ENCODE measurements around the gene SHROOM3.

SHROOM3 gene

GRCh38 chr4:76652389-76652788 lies 217.4 kb downstream of the SHROOM3 start:
- ChIA-PET POLR2A (interaction anchor here (0.6 kb wide), 1 partner anchor 120 kb away, joined by 4 read pairs; no protein-coding TSS in a partner anchor), CTCF (interaction anchor here (0.8 to 1.1 kb wide), 2 partner anchors 9 to 10 kb away, joined by 3 read pairs; no protein-coding TSS in a partner anchor)
- DNase-seq: no peak
- Histone ChIP-seq H3K9me3 (ENCODE audit: control extremely low read depth in 1 of 5, control insufficient read depth in 4 of 5, insufficient read depth in 2 of 5, low read depth in 1 of 5, low read length in 4 of 5) (no peaks in the 10 kb centered on the region), H3K27me3 (replicated peaks in 2 of 5; ENCODE audit: control insufficient read depth in 4 of 5, insufficient read depth in 5 of 5, low read length in 4 of 5) (no peaks in the 10 kb centered on the region), H3K4me3 (ENCODE audit: control insufficient read depth in 1 of 7, extremely low read depth in 1 of 7, insufficient read depth in 4 of 7, low read depth in 2 of 7, low read length in 6 of 7) (no peak overlapping the region), H3K27ac (ENCODE audit: insufficient read depth in 1 of 2, low read depth in 1 of 2, low read length in 2 of 2, poor library complexity in 1 of 2, severe bottlenecking in 2 of 2) (no peak overlapping the region), H3K36me3 (ENCODE audit: control insufficient read depth in 4 of 4, insufficient read depth in 4 of 4, low read length in 3 of 4) (no peaks in the 10 kb centered on the region), H3K4me1 (ENCODE audit: control extremely low read depth in 1 of 4, control insufficient read depth in 4 of 4, insufficient read depth in 4 of 4, low read length in 3 of 4) (peaks cover 0 to 3% (median 0%) of the 10 kb centered on the region in 4 experiments)
- WGBS (ENCODE audit: insufficient coverage): 100% methylated on average over 1 of the region's 1 CpG

- ChIA-PET POLR2A (no interaction called here), CTCF (no interaction called here)
- Histone ChIP-seq H3K4me1 (ENCODE audit: control extremely low read depth in 1 of 4, control insufficient read depth in 4 of 4, insufficient read depth in 4 of 4, low read length in 3 of 4) (peaks cover 0 to 3% (median 0%) of the 10 kb centered on the region in 4 experiments), H3K4me3 (ENCODE audit: control insufficient read depth in 1 of 7, extremely low read depth in 1 of 7, insufficient read depth in 4 of 7, low read depth in 2 of 7, low read length in 6 of 7) (no peak overlapping the region), H3K9me3 (ENCODE audit: control extremely low read depth in 1 of 5, control insufficient read depth in 4 of 5, insufficient read depth in 2 of 5, low read depth in 1 of 5, low read length in 4 of 5) (no peaks in the 10 kb centered on the region), H3K27me3 (replicated peaks in 2 of 5; ENCODE audit: control insufficient read depth in 4 of 5, insufficient read depth in 5 of 5, low read length in 4 of 5) (no peaks in the 10 kb centered on the region), H3K36me3 (ENCODE audit: control insufficient read depth in 4 of 4, insufficient read depth in 4 of 4, low read length in 3 of 4) (no peaks in the 10 kb centered on the region), H3K27ac (ENCODE audit: insufficient read depth in 1 of 2, low read depth in 1 of 2, low read length in 2 of 2, poor library complexity in 1 of 2, severe bottlenecking in 2 of 2) (no peak overlapping the region)
- DNase-seq: no peak
- WGBS (ENCODE audit: insufficient coverage): 90% methylated on average over 6 of the region's 6 CpGs
These were observed 219.1 kb downstream of the SHROOM3 start for GRCh38 chr4:76654084-76654483.

- DNase-seq: no peak
- Histone ChIP-seq H3K27ac (ENCODE audit: insufficient read depth in 1 of 2, low read depth in 1 of 2, low read length in 2 of 2, poor library complexity in 1 of 2, severe bottlenecking in 2 of 2) (no peak overlapping the region), H3K4me3 (ENCODE audit: control insufficient read depth in 1 of 7, extremely low read depth in 1 of 7, insufficient read depth in 4 of 7, low read depth in 2 of 7, low read length in 6 of 7) (no peak overlapping the region), H3K9me3 (ENCODE audit: control extremely low read depth in 1 of 5, control insufficient read depth in 4 of 5, insufficient read depth in 2 of 5, low read depth in 1 of 5, low read length in 4 of 5) (no peaks in the 10 kb centered on the region), H3K27me3 (replicated peaks in 2 of 5; ENCODE audit: control insufficient read depth in 4 of 5, insufficient read depth in 5 of 5, low read length in 4 of 5) (no peaks in the 10 kb centered on the region), H3K4me1 (ENCODE audit: control extremely low read depth in 1 of 4, control insufficient read depth in 4 of 4, insufficient read depth in 4 of 4, low read length in 3 of 4) (peaks cover 0 to 3% (median 0%) of the 10 kb centered on the region in 4 experiments), H3K36me3 (ENCODE audit: control insufficient read depth in 4 of 4, insufficient read depth in 4 of 4, low read length in 3 of 4) (no peaks in the 10 kb centered on the region)
- POLR2A ChIA-PET: no interaction called here
- CTCF ChIA-PET: no interaction called here
These were observed 219.8 kb downstream of the SHROOM3 start for GRCh38 chr4:76654791-76655190.

GRCh38 chr4:76655566-76656479 lies 220.8 kb downstream of the SHROOM3 start:
- 91% methylated on average over 4 of the region's 6 CpGs for WGBS (ENCODE audit: insufficient coverage)
- DNase-seq: no peak

GRCh38 chr4:76657443-76657842 lies 222.4 kb downstream of the SHROOM3 start:
- Histone ChIP-seq H3K27ac (ENCODE audit: insufficient read depth in 1 of 2, low read depth in 1 of 2, low read length in 2 of 2, poor library complexity in 1 of 2, severe bottlenecking in 2 of 2) (no peak overlapping the region), H3K4me1 (ENCODE audit: control extremely low read depth in 1 of 4, control insufficient read depth in 4 of 4, insufficient read depth in 4 of 4, low read length in 3 of 4) (no peaks in the 10 kb centered on the region), H3K4me3 (ENCODE audit: control insufficient read depth in 1 of 7, extremely low read depth in 1 of 7, insufficient read depth in 4 of 7, low read depth in 2 of 7, low read length in 6 of 7) (no peak overlapping the region), H3K36me3 (ENCODE audit: control insufficient read depth in 4 of 4, insufficient read depth in 4 of 4, low read length in 3 of 4) (no peaks in the 10 kb centered on the region), H3K9me3 (ENCODE audit: control extremely low read depth in 1 of 5, control insufficient read depth in 4 of 5, insufficient read depth in 2 of 5, low read depth in 1 of 5, low read length in 4 of 5) (no peaks in the 10 kb centered on the region), H3K27me3 (replicated peaks in 2 of 5; ENCODE audit: control insufficient read depth in 4 of 5, insufficient read depth in 5 of 5, low read length in 4 of 5) (no peaks in the 10 kb centered on the region)
- WGBS (ENCODE audit: insufficient coverage): 92% methylated on average over 1 of the region's 2 CpGs
- ChIA-PET CTCF (interaction anchor here (1.0 kb wide), 1 partner anchor 25 kb away, joined by 3 read pairs; no protein-coding TSS in a partner anchor), POLR2A (interaction anchor here (1.1 kb wide), 1 partner anchor 12 kb away, joined by 3 read pairs; no protein-coding TSS in a partner anchor)
- no peak for DNase-seq

More at GRCh38 chr4:76655566-76656479, 220.8 kb downstream of the SHROOM3 start:
- peak overlapping the region in 1 of 2 experiments; percentile 3 for H3K27ac ChIP-seq (ENCODE audit: insufficient read depth in 1 of 2, low read depth in 1 of 2, low read length in 2 of 2, poor library complexity in 1 of 2, severe bottlenecking in 2 of 2)
- no peaks in the 10 kb centered on the region for H3K9me3 ChIP-seq (ENCODE audit: control extremely low read depth in 1 of 5, control insufficient read depth in 4 of 5, insufficient read depth in 2 of 5, low read depth in 1 of 5, low read length in 4 of 5)
- H3K4me1 ChIP-seq (ENCODE audit: control extremely low read depth in 1 of 4, control insufficient read depth in 4 of 4, insufficient read depth in 4 of 4, low read length in 3 of 4): peaks cover 0 to 3% (median 0%) of the 10 kb centered on the region in 4 experiments
- no peak overlapping the region for H3K4me3 ChIP-seq (ENCODE audit: control insufficient read depth in 1 of 7, extremely low read depth in 1 of 7, insufficient read depth in 4 of 7, low read depth in 2 of 7, low read length in 6 of 7)
- ChIA-PET POLR2A (no interaction called here), CTCF (no interaction called here)
- no peaks in the 10 kb centered on the region for H3K36me3 ChIP-seq (ENCODE audit: control insufficient read depth in 4 of 4, insufficient read depth in 4 of 4, low read length in 3 of 4)
- H3K27me3 ChIP-seq (replicated peaks in 2 of 5; ENCODE audit: control insufficient read depth in 4 of 5, insufficient read depth in 5 of 5, low read length in 4 of 5): no peaks in the 10 kb centered on the region

GRCh38 chr4:76658231-76659102 lies 223.4 kb downstream of the SHROOM3 start:
- no peaks in the 10 kb centered on the region for H3K9me3 ChIP-seq (ENCODE audit: control extremely low read depth in 1 of 5, control insufficient read depth in 4 of 5, insufficient read depth in 2 of 5, low read depth in 1 of 5, low read length in 4 of 5)
- CTCF ChIA-PET: interaction anchor here (1.0 kb wide), 1 partner anchor 24 kb away, joined by 3 read pairs; no protein-coding TSS in a partner anchor
- H3K4me1 ChIP-seq (ENCODE audit: control extremely low read depth in 1 of 4, control insufficient read depth in 4 of 4, insufficient read depth in 4 of 4, low read length in 3 of 4): no peaks in the 10 kb centered on the region
- DNase-seq: no peak
- POLR2A ChIA-PET: interaction anchor here (1.1 kb wide), 1 partner anchor 11 kb away, joined by 3 read pairs; no protein-coding TSS in a partner anchor
- 100% methylated on average over 1 of the region's 3 CpGs for WGBS (ENCODE audit: insufficient coverage)
- H3K4me3 ChIP-seq (ENCODE audit: control insufficient read depth in 1 of 7, extremely low read depth in 1 of 7, insufficient read depth in 4 of 7, low read depth in 2 of 7, low read length in 6 of 7): no peak overlapping the region
- no peaks in the 10 kb centered on the region for H3K36me3 ChIP-seq (ENCODE audit: control insufficient read depth in 4 of 4, insufficient read depth in 4 of 4, low read length in 3 of 4)
- H3K27me3 ChIP-seq (replicated peaks in 2 of 5; ENCODE audit: control insufficient read depth in 4 of 5, insufficient read depth in 5 of 5, low read length in 4 of 5): no peaks in the 10 kb centered on the region
- no peak overlapping the region for H3K27ac ChIP-seq (ENCODE audit: insufficient read depth in 1 of 2, low read depth in 1 of 2, low read length in 2 of 2, poor library complexity in 1 of 2, severe bottlenecking in 2 of 2)
